Measurements from ENCODE around the gene OR2V2.

OR2V2 gene

DNA sequence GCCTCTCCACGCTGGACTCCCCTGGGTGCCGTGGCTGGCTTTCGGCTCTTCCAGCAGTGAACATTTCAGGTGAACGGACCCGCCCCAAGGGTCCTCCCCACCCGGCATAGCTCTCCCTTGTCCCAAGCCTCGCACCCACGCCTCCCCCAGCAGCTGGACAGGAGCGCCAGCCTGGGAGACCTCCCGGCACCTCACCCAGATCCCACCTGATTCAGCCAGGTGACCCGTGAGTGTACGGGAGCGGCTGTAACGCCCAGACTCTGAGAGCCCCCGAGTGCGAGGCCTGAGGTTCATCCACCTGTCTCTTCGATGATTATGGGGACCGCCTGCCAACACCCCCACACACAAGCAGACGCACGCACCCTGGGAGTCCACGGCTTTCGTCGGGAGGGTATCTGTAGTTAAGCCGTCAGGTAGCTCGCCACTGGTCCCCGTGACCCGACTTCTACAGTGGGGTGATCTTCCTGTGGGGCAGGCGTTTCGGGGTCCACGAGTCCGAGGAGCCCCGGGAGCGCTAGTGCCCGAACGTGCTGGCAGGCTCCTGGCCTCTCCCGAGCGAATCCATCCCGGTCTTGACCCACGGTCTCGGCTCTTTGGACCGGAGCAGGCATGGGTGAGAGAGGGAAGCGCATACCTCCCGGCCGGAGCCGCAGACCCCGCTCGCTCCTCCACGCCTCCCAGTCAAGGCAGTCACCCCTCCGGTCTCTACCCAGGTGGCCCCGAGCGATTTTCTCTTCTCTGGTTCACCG is 42.8 kb downstream of the OR2V2 start:
- in situ Hi-C loops (cut with MboI; ENCODE audit: low sequenced_read_pairs), result no loop called here

DNA sequence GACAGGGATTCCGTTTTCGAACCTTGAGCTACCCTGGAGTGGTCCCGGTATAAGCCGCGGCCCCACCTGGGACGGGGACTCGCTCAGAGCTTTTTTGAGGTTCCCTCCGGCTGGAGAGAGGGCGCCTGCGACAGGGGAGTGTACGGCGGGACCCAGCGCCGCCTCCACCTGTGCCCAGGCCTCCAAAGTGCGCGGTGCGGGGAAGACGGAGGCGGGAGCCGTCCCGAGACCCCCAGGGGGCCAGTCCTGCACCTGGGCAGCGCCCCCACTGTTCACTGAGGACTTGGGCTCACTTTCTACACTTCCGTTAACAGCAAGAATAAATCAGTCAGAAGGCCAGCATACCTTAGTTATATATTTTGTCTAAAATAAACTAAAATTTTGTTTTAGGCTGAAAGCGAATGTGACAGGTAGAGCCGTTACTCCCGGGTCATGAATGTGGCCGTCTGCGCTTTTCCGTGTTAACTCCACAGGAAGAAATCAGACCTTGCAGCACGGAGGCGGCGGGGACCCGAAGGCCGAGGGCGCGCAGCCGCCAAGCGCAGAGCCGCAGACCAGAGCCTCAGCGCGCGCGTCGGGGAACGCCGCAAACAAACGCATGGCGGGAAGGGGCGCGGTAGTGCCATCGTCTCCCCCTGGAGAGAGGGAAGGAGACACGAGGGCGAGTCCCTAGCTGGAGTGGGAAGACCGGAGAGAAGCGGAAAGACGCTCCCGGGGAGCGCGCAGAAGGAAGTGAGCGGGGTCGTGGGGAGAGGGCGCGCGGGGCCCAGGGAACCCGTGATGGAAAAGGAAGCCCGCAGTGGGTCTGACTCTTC is 43.5 kb downstream of the OR2V2 start:
- in situ Hi-C loops (cut with MboI; ENCODE audit: low sequenced_read_pairs), result no loop called here

DNA sequence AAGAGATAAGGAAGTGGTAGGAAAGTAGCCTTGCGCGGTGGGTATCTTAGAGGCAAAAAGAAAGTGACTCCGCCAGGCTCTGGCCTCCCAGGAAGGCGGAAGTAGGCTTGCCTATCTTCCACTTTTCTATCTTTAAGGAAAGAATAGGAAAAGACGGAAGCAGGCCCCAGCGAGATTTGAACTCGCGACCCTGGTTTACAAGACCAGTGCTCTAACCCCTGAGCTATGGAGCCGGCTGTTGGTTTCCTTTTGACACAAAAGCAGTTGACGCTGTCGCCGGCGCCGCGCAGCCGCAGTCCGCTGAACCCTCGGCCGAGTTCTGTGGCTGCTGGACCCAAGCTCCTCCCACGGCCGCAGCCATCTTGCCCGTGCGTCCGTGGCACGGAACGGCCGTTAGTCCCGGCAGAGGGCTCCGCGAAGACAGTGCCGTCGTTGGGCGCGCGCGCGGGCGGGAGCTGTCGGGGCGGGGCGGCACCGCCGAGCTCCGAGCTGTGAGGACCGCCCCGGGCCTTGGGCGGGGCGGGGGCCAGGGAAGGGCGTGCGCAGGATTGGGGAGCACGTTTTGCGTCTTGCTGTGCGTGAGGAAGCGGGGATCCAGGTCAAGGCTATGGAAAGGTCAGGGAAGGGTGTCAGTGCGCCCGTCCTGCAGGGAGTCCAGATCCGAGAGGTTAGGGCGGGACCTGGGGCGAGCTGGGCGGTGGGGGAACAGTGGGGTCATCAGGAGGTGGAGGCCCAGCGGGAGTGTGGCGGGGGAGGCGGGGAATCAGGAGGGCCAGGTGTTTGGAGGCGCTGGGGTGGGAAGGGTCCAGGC is 44.3 kb downstream of the OR2V2 start:
- in situ Hi-C loops (cut with MboI; ENCODE audit: low sequenced_read_pairs), result no loop called here

DNA sequence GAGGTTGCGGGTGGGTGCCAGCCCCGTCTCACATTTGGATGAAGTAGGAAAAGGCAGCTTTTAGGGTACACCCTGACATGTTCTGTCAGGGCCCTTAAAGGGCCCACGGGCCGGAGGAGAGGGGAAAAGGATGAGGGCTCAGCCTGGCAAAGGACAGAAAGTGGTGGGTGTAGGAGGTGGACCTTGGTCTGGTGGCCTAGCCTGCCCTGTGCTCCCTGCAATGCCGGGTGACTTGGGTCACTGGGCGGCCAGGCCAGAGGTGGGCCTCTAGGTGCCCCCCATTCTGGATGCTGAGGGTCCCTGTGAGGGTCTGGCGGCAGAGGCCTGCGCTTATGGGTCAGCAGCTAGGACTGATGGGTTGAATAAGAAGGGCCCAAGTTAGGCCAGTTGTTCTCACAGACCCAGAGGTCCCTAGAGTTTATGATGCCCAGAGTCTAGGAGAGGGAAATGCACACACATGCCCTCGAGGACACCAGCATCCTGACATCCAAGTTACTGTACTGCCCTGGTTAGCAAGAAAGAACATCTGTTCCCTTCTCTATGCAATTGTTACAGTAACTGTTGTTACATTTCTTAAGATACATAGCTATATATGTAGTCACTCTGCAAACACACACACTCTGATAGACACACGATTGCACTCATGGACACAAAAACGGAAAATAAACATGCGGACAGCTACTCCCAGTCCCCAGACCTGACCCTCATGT is 45.1 kb downstream of the OR2V2 start:
- in situ Hi-C loops (cut with MboI; ENCODE audit: low sequenced_read_pairs), result no loop called here

DNA sequence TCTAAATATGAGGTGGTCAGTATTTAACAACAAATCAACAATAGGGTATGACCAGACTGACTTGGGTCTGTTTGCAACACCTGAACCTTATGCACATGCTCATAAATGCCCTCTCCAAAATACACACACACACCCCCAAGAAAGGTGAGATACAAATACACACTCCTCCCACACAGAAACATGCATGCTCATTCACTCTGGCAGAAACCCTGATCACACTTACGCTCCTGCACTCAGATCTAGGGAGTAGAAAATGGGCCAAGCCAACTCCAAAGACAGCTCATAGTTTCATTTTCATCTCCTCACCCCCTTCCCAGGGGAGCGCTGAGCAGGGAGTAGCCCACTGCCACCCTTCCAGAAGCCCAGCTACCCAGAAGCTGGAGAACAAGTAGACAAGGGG is 46.3 kb downstream of the OR2V2 start:
- in situ Hi-C loops (cut with MboI; ENCODE audit: low sequenced_read_pairs), result no loop called here

DNA sequence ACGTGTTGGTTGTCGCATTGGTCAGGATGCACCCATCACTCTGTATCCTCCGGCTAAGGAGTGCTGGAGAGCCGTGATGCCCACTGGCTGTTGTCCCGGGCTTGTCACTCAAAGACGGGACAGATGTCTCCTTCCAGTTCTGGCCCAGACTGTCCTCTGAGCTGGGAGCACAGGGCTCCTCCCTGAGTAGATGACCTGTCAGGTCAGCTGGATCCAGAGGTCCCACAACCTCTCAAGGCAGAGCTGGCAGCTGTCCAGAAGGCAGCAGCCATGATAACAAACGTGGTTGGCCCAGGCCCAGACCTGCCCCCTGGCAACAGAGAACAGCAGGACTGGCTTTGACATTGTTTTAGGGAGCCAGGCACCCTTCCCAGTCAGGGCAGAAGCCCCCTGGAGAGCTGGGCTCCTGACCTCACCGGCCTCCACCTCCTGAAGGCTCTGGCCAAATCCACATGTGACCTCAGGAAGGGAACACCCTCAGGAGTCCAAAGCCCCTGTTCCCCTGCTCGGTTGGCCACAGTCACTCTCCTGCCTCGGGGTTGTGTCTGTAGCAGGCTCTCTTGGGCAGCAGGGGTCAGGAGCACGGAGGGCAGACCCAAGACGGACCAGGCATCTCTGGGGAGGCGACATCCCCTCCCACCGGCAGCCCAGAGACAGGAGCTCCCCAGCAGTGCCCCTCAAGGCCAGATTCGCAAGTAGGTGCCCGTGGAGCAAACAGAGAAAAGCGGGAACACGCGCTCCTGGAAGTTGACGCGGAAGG is 47.3 kb downstream of the OR2V2 start:
- in situ Hi-C loops (cut with MboI; ENCODE audit: low sequenced_read_pairs), result no loop called here

DNA sequence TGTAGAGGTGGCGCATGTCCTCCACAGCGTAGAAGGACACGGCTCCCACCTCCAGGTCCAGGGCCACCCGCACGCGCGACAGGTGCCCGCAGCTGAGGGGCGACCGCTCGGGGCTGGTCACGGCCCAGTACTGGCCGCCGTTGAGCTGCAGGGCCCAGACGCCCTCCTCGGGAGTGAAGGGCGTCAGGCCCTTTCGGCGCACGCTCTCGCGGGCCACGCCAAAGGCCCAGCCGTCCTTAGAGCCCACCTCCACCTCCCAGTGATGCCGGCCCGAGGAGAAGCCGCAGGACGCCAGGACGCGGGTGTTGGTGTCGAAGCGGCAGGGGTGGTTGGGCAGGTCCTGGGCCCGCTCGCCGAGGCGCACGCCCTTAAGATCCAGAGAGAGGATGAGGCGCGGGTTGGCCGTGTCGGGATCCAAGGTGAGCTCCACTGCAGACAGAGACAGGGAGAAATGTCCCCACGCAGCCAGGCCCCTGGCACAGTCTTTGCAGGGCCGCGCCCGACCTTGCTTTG is 47.9 kb downstream of the OR2V2 start:
- in situ Hi-C loops (cut with MboI; ENCODE audit: low sequenced_read_pairs), result no loop called here

DNA sequence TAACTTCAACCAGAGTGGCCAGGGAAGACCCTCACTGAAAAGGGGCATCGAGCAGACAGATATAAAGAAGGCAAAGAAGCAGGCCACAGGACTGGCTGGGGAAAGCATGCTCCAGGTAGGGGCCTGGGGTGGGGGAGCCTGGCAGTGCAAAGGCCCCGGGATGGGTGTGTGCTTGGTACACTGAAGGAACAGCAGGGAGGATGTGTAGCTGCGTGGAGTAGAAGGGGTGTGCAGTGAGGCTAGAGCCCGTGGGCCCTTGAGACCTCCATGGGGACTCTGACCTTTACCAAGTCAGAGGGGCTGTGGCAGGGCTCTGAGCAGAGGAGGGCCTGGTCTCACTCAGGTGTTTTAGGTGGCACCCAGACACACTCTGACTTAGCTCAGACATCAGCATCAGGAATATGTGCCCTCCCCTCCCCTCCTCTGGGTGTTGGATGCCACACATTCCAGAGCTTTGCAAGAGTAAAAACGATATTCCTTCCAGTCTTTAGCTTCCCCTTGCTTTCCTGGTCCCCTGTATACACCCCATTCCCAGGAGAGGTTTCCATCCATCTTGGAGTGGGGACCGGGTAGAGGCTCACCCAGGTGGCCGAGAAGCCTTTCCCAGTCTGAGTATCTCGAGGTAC is 50.1 kb downstream of the OR2V2 start:
- in situ Hi-C loops (cut with MboI; ENCODE audit: low sequenced_read_pairs), result no loop called here

DNA sequence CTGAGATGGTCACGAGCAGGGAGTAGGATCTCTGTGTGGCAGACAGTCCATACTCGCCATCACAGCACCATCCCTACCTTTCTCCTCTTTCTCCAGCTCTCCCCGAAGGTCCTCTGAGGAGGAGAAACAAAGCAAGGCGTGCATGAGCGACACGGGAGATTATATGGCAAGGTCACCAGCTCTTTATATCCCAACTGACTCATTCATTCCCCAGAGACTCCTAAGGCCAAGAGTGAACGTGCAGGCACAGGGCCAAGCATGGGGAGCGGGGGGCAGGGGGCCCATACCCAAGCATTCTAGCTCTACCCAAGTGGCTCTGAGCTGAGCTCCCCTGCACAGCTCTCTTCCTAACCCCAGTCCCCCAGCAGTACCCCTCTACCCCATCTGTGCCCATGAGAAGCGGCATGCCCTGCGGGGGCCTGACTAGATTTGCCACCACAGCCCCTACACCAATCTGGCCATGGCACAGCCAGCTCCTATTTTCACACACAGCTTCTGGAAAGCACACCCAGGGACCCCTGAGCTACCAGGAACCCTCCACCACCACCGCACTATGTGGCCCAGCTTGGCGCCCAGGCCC is 50.8 kb downstream of the OR2V2 start:
- in situ Hi-C loops (cut with MboI; ENCODE audit: low sequenced_read_pairs), result no loop called here

DNA sequence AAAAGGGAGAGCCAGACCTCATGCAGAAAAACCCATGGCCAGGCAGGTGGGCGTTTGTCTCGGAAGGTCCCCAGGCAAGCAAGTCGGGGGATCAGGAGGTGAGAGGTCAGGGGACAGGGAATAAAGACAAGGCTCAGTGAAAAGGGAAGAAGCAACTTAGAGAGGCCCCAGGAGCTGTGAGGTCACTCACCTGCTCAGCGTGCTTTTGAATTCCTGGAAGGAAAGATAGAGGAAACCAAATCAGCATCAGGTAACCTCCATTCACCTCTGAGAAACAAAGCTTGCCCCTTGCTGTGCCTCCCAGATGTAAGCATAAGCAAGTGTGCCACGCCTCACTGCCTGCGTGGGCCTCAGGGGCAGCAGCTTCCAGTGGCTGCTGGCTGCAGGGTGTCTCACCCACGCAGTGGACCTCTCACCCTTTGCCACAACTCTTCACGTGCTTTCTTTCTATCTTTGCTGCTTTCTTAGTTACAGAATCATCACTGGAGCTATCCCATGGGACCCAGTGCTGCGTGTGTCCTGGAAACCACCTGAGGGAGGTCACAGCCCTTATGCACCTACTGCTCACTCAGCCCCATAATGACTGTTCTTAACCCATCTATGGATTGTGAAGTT is 51.6 kb downstream of the OR2V2 start:
- in situ Hi-C loops (cut with MboI; ENCODE audit: low sequenced_read_pairs), result no loop called here

DNA sequence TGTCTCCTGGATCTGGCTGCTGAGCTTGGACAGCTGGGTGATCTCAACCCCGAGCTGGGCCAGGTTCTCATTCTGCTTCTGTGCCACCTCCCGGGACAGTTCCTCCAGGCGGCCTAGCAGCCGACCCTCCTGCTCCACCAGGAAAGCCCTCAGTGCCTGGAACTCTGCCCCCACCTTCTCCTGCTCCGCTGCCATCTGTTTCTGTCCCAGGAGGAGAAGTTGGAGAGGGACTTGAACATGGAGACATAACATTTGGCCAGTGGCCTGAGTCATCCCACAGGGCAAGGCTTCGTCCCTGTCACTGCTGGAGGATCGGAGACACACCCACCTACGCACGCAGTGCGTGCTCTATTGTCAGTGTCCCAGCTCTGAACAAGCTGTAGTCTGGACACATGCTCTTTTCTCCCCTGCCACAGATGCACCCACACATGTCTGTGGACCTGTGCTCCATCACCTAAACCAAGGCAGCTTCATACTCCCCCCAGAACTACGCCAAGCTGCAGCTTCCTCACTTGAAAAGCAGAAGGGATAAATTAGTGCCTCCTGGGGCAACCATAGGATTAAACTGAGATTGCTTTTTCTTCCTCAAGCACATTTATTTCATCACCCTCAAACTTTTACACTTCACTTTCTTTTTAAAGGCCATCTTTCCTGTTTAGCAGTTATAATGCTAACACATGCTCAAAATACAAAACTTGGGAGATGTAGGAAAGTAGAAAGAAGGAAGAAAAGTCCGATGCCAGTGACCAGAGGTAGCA is 52.7 kb downstream of the OR2V2 start:
- in situ Hi-C loops (cut with MboI; ENCODE audit: low sequenced_read_pairs), result no loop called here

DNA sequence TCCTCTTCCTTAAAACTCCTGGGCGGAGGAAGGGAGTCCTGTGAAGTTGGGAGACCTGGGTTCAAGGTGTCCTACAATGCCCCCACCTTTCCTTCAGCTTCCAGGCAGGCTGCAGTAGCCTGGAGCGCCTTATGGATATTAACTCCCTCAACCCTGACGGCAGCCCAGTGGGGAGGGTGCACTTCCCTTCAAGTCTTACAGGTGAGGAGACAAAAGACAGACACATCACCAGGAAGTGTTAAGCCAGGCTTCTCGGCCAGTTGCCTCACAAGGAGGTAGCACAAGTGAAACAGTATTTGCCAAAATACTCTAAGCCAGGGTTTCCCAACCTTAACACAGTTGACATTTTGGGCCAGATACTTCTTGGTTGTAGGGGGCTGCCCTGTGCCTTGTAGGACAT is 53.4 kb downstream of the OR2V2 start:
- in situ Hi-C loops (cut with MboI; ENCODE audit: low sequenced_read_pairs), result no loop called here

DNA sequence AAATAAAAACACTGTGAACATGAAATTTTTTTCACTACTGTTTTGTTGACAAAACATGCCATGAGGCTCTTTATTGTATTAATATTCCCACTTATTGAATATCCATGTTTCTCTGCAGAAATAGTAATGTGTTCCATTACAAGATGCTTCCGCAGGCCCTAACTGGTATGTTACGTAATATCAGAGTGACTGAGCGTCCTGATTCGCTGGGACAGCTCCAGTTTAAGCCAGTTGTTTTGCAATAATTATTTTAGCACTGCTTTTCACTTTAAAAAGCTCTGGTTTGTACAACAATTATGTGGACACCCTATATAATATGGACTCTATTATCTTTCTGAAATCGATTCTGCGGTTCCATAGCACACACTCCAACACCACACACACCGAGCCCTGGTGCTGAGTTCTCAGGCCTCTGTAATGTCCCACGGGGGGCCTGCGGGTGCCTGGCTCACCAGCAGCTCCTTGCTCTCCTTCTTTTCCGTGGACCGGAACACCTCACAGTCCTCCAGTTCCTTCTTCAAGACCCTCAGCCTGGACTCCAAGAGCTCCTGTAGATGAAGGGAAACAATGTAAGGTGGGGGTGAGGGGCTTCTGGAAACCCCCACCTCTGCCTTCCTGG is 55.8 kb downstream of the OR2V2 start:
- in situ Hi-C loops (cut with MboI; ENCODE audit: low sequenced_read_pairs), result no loop called here

DNA sequence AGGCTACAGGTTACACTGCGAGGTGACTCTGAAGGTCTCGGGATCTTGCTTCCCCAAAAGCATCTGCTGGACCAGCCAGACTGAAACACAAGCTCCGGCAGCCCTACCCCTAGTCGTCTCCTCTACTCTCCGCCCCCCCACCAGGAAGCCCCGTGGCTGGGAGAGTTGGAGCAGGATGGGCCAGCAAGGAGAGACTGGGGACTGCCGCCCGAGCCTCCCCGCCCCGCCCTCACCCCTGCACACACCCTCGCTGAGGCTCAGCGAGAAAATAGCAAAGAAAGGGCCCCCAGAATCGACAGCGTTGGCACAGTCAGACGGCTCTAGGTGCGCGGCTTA is 56.4 kb downstream of the OR2V2 start:
- in situ Hi-C loops (cut with MboI; ENCODE audit: low sequenced_read_pairs), result no loop called here

DNA sequence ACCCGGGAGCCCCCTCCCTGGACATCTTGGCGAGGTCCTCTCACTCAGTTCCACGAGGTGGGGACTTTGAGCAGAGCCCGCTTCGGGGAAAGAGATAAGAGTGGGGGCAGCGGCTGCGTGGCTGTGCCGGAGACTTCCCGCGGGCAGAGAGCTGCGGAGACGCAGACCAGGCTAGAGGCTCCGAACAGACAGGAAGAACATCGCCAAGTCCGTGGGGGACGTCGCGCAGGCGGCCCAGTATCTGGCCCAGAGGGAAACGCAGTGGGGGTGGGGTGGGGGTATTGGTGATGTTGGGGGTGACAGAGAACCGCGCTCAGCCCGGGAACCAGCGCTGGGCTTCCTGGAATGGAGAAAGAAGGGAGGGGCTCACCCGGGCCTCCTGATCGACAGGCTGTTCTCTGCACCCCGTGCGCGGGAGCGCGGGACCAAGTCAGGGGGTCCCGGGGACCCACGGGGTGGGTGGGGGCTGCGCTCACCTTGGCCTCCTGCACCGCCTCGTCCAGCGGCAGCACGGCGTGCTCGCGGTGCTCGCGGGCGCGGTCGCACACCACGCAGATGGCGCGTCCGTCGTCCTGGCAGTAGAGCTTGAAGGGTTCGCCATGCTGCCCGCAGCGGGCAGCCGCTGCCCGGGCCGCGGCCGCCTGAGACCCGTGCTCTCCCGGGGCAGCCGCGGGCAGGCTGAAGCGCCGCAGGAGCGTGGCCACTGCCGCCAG is 56.9 kb downstream of the OR2V2 start:
- in situ Hi-C loops (cut with MboI; ENCODE audit: low sequenced_read_pairs), result no loop called here

DNA sequence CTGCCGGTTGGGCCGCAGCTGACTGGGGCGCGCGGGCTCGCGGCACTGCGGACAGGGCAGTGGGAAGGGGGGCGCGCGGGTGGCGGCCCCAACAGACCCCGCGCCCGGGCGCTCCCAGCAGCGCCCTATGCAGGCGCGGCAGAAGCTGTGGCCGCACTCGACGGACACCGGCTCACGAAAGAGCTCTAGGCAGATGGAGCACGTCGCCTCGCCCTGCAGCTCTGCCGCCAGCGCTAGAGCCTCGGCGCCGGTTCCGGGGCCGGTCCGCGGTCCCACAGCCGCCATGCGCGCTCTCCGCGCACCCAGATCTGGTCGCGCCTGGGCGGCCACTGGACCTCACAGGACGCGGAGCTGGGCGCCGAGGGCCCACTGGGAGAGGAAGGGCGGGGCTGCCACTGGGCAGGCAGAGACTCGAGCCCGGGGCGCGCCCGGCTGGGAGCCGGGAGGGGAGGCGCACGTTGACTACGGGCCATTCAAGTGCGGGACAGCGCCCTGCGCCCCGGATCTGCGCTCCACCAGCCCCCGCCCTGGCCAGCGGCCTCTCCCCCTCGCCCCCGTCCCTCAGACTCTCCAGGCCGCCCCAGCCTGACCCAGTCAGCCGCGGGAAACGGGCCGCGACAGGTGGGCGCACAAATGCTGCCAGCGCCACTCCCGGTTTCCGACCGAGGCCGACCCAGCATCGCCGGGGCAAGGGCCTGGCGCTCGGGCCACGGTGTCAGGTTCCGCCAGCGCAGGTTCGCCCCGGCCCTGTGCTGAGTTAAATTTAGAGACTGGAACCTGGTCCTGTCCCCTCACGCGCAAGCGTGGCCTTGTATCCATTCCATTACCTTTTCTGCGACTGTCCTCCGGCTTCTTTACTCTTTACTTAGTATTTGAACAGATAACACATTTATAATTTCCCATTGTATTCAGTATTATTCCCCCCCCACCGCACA is 57.7 kb downstream of the OR2V2 start, which contains the start of gene TRIM7:
TRIM7 (minus strand) TSS at position 371 of the 935 bp plus-strand sequence; CDS start at position 285, 86 bp downstream.
- in situ Hi-C loops (cut with MboI; ENCODE audit: low sequenced_read_pairs), result no loop called here
